ENCODE measurements around the gene ACADSB.

GRCh38 chr10:122998934-122999333 lies 9.9 kb upstream of the ACADSB start:
- TF ChIP-seq CTCF (IDR thresholded peaks at IDR 0.05; ENCODE audit: low read depth, low read length) = no peak
- no peak for TF ChIP-seq POLR2A (IDR thresholded peaks at IDR 0.05; ENCODE audit: extremely low read depth, insufficient read length)
- TF ChIP-seq MYC (IDR thresholded peaks at IDR 0.05; ENCODE audit: low read depth, low read length) = no peak
- no peak for TF ChIP-seq MAX (IDR thresholded peaks at IDR 0.05; ENCODE audit: low read depth, low read length)

Data from NB4 (cell line).